ENCODE data around the gene PACS2.

- TF ChIP-seq EZH2 (IDR thresholded peaks at IDR 0.05; ENCODE audit: insufficient read depth, poor library complexity, severe bottlenecking), result no peak
- TF ChIP-seq EZH2phosphoT487 (IDR thresholded peaks at IDR 0.05; ENCODE audit: insufficient read depth, low read depth), result no peak
Observed at GRCh38 chr14:105366386-105367074, 52.0 kb downstream of the PACS2 start.

All from GM23248 (cell line).